Activated T-helper 2 cell treated with anti-CD3 and anti-CD28 coated beads, Interferon-gamma antibody, Interleukin-2, Interleukin-4, amounts not matched to agents 10 μg/mL and 5 μg/mL and 100 μg/mL, durations not matched to agents 14 hours and 24 hours and 36 hours (primary cell): ENCODE data around the gene LAMB4. TPM values are rescaled to one million over a fixed set of nuclear protein-coding genes. Genes with fewer than 3 reads are reported as not detected.

Experiments used
- DNase-seq: peaks from one replicate; pipeline ENCODE4 v3.0.0; 2021; ENCODE audit warnings: low spot score
- H3K27ac Mint-ChIP-seq: one replicate; pipeline ENCODE4 v1.8.0; 2021; ENCODE audit warnings: mixed read lengths
- H3K27me3 Mint-ChIP-seq: one replicate; pipeline ENCODE4 v1.8.0; 2021; ENCODE audit warnings: low read depth, mixed read lengths
- H3K36me3 Mint-ChIP-seq: one replicate; pipeline ENCODE4 v1.8.0; 2021; ENCODE audit warnings: low read depth, mixed read lengths
- H3K4me1 Mint-ChIP-seq: one replicate; pipeline ENCODE4 v1.8.0; 2021; ENCODE audit warnings: low read depth, mixed read lengths
- H3K4me3 Mint-ChIP-seq: one replicate; pipeline ENCODE4 v1.8.0; 2021; ENCODE audit warnings: low read depth, mild to moderate bottlenecking, moderate library complexity, mixed read lengths
- H3K9me3 Mint-ChIP-seq: one replicate; pipeline ENCODE4 v1.8.0; 2021; ENCODE audit warnings: mixed read lengths
- intact Hi-C: fragments of 100-400 bp; cut with micrococcal nuclease; formaldehyde crosslinking; loops from one replicate; pipeline ENCODE4 v1.15.1; 2023
- total RNA-seq: library from RNA; stranded (reverse); gene quantifications from 2 replicates; pipeline ENCODE4 v1.2.3, GENCODE V29; 2022

LAMB4 gene
- total RNA-seq, 1 donor from 2014 or later = not detected

GRCh38 chr7:107980171-107980570 lies 150.0 kb downstream of the LAMB4 start:
- no peak overlapping the region for H3K27ac Mint-ChIP-seq
- DNase-seq = no peak
- H3K4me1 Mint-ChIP-seq = no peaks in the 10 kb centered on the region
- no peaks in the 10 kb centered on the region for H3K9me3 Mint-ChIP-seq
- peaks cover 12% of the 10 kb centered on the region for H3K27me3 Mint-ChIP-seq
- H3K36me3 Mint-ChIP-seq = no peaks in the 10 kb centered on the region
- no peak overlapping the region for H3K4me3 Mint-ChIP-seq
- intact Hi-C loops = no loop called here

DNA sequence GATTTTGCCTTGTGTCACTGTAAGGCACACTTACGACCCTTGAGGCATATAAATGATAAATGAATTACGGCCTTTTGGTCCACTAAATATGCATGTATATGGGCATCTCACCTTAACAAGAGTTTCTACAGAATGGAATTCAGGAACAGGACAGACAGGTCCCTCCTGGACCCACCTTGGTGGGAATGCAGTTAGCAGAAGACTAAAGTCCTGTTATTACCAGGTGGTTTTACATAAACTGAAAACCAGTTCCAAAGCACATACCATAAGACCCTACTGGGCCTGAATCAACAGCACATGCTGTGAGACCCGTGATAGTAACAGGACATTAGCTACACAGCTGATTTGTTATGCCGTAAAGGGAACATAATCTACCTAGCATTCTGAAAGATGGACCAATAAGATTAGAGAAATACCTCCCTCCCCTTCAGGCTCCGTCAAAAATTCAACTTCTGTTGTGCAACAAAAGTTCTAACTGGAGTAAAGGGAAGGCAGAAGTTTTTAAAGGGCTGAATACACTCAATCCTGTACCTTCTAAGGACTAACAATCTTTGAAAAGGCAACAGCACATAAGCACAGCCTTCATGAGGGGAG lies 151.2 kb downstream of the LAMB4 start:
- intact Hi-C loops = no loop called here
- no peak for DNase-seq
- no peak overlapping the region for H3K4me3 Mint-ChIP-seq
- H3K27ac Mint-ChIP-seq = no peak overlapping the region
- H3K4me1 Mint-ChIP-seq = no peaks in the 10 kb centered on the region
- peaks cover 12% of the 10 kb centered on the region for H3K27me3 Mint-ChIP-seq
- H3K9me3 Mint-ChIP-seq = no peaks in the 10 kb centered on the region
- H3K36me3 Mint-ChIP-seq = no peaks in the 10 kb centered on the region

DNA sequence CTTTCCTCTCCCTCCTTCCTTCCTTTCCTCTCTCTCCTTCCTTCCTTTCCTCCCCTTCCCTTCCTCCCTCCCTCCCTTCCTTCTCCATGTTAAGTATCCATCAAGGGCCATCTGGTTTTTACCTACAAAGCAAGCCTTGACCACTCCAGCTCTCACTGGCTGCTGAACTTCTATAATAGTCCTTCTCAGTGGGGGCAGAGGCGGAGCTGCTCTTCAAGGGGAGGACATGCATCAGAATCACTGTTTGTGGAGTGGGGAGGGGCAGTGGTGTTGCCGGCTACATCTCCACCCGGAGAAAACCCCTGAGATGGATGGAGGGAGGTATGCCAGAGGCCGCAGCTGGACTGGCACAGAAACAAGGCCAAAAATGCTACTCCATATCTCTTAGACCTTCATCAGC lies 153.1 kb downstream of the LAMB4 start:
- Mint-ChIP-seq H3K36me3 (no peaks in the 10 kb centered on the region), H3K27me3 (peaks cover 8% of the 10 kb centered on the region), H3K27ac (no peak overlapping the region), H3K4me3 (no peak overlapping the region), H3K9me3 (no peaks in the 10 kb centered on the region), H3K4me1 (no peaks in the 10 kb centered on the region)
- intact Hi-C loops = no loop called here
- DNase-seq = no peak

DNA sequence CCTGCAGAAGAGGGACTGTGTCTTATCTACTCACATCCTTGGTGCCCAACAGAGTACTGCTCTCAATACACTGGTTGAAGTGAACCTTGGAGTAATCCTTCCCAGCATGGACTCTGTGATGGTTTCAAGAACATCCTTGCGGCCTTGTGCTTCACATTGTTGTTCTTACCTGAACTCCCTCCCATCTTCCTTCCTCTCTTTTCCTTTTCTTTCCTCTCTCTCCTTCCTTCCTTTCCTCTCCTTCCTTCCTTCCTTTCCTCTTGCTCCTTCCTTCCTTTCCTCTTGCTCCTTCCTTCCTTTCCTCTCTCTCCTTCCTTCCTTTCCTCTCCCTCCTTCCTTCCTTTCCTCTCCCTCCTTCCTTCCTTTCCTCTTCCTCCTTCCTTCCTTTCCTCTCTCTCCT lies 153.5 kb downstream of the LAMB4 start:
- no peak overlapping the region for H3K27ac Mint-ChIP-seq
- peaks cover 8% of the 10 kb centered on the region for H3K27me3 Mint-ChIP-seq
- H3K9me3 Mint-ChIP-seq = no peaks in the 10 kb centered on the region
- no peak for DNase-seq
- no peak overlapping the region for H3K4me3 Mint-ChIP-seq
- no peaks in the 10 kb centered on the region for H3K36me3 Mint-ChIP-seq
- no peaks in the 10 kb centered on the region for H3K4me1 Mint-ChIP-seq
- intact Hi-C loops = no loop called here

- no peaks in the 10 kb centered on the region for H3K4me1 Mint-ChIP-seq
- H3K9me3 Mint-ChIP-seq = no peaks in the 10 kb centered on the region
- peaks cover 10% of the 10 kb centered on the region for H3K27me3 Mint-ChIP-seq
- intact Hi-C loops = no loop called here
- DNase-seq = no peak
- H3K4me3 Mint-ChIP-seq = no peak overlapping the region
- H3K36me3 Mint-ChIP-seq = no peaks in the 10 kb centered on the region
- H3K27ac Mint-ChIP-seq = no peak overlapping the region
Observed at GRCh38 chr7:107975394-107976013, 154.7 kb downstream of the LAMB4 start.

DNA sequence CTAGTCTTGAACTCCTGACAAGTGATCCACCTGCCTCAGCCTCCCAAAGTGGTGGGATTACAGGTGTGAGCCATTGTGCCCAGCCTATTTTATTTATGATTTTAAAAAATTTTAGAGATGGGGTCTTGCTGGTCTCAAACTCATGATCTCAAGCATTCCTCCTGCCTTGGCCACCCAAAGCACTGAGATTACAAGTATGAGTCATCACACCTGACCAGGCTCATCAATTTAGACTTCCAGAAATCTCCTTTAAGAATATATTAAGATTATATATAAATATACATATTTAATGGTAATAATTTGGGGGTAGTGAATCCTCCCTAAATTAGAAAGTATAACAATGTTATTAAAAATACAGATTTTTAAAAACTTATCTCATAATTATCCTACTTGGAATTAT lies 156.3 kb downstream of the LAMB4 start:
- Mint-ChIP-seq H3K4me1 (no peaks in the 10 kb centered on the region), H3K27ac (no peak overlapping the region), H3K27me3 (peaks cover 13% of the 10 kb centered on the region), H3K36me3 (no peaks in the 10 kb centered on the region), H3K9me3 (no peaks in the 10 kb centered on the region), H3K4me3 (no peak overlapping the region)
- intact Hi-C loops = no loop called here
- no peak for DNase-seq

Other genes starting within 250 kb of the LAMB4 start
- 104 and 108 TPM in 2 replicates for gene DLD, start 239.2 kb downstream of the LAMB4 start, total RNA-seq
- gene LAMB1, start 127.2 kb downstream of the LAMB4 start, total RNA-seq = 0.34 and 0.41 TPM in 2 replicates